ENCODE data around the gene SPRTN. TPM values are rescaled to one million over a fixed set of nuclear protein-coding genes. Genes with fewer than 3 reads are reported as not detected.

The SPRTN gene
- total RNA-seq (2014; rRNA removed; shearing (Covaris generic)): 19.0 and 20.1 TPM in 2 replicates

DNA sequence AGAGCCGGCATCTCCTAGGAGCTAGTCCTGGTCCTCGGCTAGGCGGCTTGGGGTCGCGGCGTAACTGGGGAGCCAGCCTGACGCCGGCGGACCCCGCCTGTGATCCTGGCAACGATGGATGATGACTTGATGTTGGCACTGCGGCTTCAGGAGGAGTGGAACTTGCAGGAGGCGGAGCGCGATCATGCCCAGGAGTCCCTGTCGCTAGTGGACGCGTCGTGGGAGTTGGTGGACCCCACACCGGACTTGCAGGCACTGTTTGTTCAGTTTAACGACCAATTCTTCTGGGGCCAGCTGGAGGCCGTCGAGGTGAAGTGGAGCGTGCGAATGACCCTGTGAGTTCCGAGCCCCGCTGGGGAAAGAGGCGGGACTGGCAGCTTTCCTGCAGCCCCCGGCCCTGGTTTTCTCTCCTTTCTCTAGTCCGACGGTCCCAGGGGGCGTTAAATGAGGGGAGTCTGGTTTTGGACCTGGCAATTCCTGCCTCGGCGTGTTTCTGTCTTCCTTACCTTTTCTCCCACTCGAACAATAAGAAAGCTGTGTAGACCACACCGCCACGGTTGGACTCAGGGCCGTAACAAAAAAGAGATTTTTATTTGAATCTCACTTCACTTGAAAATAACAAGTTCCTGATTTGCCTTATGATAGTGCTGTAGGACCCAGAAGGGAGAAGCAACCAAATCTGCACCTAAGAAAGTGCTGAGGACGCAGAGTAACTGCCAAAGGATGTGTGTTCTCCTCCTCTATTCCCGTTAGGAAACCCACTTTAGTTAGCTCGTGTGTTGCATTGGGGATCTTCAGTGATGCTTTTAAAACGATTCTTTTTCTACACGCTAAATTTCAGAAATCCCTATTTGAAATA lies at the start of gene SPRTN:
SPRTN (plus strand) TSS at position 24 of the 859 bp plus-strand sequence; CDS start at position 115, 91 bp downstream.
- no peak for DNase-seq (ENCODE audit: low read depth)

- DNase-seq (ENCODE audit: low read depth): no peak
Measured at GRCh38 chr1:231295938-231296337, 42.2 kb upstream of the SPRTN start.

DNA sequence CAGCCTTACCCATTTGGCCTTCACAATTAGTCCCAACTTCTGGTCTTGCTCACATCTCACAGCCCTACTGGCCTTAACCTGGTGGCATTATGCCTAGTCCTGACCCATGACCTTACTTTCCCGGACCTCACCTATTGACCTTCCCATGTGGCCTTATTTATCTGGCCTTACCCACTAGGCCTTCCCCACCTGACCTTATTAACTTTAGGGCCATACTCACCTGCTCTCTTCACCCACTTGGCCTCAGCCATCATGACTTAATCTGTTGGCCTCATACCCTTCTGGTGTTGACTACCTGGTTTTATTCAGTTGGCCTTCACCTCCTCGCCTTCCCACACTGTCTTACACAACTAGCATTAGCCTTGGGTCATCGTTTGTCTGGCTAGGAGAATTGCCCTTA lies 36.1 kb upstream of the SPRTN start:
- no peak for DNase-seq (ENCODE audit: low read depth)

GRCh38 chr1:231310391-231310934 lies 27.6 kb upstream of the SPRTN start:
- DNase-seq (ENCODE audit: low read depth): no peak

GRCh38 chr1:231311720-231312431 lies 26.2 kb upstream of the SPRTN start:
- DNase-seq (ENCODE audit: low read depth): no peak

DNA sequence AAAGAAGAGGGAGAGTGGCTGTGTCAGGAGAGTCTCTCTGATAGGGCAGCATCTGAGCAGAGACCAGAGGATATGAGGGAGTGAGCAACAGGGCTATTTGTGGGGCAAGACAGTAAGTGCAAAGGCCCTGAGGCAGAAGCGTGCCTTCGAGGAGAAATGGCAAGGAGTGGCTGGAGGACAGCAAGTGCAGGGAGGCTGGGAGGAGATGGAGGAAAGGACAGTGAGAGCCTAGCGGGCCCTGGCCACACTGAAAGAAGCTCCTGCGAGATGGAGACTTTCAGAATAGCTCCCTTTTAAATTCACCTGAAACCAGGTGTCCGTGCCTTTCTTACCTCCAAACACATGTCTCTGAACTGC lies 25.7 kb upstream of the SPRTN start:
- DNase-seq (ENCODE audit: low read depth): no peak

DNA sequence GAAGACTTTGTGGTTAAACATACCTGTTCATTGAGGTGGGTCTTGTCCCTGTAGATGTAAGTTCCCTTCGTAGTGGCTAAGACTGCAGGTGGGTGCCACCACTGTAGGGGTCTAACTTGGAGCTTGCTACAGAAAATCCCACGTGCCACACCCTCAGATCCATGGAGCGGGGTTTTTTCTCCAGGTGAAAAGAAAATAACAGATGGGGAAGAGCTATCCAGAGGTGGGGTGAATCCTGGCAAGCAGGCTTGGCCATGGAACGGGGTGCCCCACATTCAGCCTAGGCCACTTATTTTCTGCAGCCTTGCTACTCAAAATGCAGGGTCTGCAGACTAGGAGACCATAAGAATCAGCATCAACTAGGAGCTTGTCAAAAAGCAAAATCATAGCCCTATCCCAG lies 24.4 kb upstream of the SPRTN start:
- DNase-seq (ENCODE audit: low read depth): no peak

DNA sequence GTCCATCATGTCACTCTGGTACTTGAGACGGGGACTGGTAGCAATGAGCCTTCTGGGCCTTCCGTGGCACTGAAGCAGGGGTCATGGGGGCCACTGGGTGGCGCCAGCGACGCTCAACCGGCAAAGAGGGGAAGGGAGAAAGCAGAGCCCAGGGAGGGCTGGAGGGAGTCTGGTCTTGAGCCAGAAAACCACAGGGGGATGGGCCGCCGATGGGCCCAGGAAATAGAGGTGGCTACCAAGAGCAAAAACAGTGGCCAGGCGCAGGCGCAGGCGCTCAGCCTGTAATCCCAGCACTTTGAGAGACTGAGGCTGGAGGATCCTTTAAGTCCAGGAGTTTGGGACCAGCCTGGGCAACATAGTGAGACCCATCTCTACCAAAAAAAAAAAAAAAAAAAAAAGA lies 22.2 kb upstream of the SPRTN start:
- DNase-seq (ENCODE audit: low read depth): peak; percentile 46

- no peak for DNase-seq (ENCODE audit: low read depth)
Measured at GRCh38 chr1:231317306-231318014, 20.6 kb upstream of the SPRTN start.

GRCh38 chr1:231318015-231318355 lies 20.1 kb upstream of the SPRTN start:
- no peak for DNase-seq (ENCODE audit: low read depth)

DNA sequence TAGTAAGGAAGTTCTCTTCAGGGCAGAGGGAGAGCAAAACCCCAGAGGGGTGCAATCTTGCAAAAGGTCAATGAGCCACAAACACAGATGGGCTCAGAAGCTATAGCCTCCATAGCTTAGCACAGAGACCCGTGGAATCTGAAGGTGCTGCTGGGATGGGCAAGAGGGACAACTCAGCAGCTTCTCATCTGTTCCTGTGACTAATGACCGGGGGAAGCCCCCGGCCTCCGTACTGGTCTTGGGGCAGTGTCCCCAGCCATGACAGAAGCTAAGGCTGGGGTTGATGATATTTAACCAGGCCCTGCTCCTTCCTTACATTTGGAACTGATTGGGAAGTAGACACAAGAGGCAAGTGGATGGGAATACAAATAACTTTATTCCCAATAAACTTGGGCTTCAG lies 19.5 kb upstream of the SPRTN start:
- DNase-seq (ENCODE audit: low read depth): no peak

GRCh38 chr1:231319080-231319479 lies 19.0 kb upstream of the SPRTN start:
- DNase-seq (ENCODE audit: low read depth): no peak

GRCh38 chr1:231322880-231323530 lies 15.1 kb upstream of the SPRTN start:
- no peak for DNase-seq (ENCODE audit: low read depth)

GRCh38 chr1:231324660-231325059 lies 13.4 kb upstream of the SPRTN start:
- DNase-seq (ENCODE audit: low read depth): no peak

DNA sequence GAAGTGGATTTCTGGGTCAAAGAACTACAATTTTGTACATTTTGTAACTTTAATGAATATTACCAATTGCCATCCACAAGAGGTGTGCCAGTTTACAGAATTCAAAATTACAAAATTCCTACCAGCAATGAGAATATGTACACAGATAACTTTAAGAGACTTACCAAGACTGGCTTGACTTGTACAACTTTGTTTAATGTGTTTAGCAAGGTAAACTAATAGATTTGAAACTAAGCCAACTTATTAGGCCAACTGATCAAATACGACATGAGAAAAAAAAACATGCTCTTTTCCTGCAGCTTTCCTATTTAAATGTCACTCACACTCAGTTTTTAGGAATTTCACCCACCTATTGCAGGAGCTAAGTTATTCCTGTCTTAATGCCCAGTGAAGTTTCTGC lies 11.8 kb upstream of the SPRTN start:
- DNase-seq (ENCODE audit: low read depth): no peak

GRCh38 chr1:231327617-231328016 lies 10.5 kb upstream of the SPRTN start:
- DNase-seq (ENCODE audit: low read depth): no peak

GRCh38 chr1:231329483-231329882 lies 8.6 kb upstream of the SPRTN start:
- no peak for DNase-seq (ENCODE audit: low read depth)

- DNase-seq (ENCODE audit: low read depth): no peak
Measured at GRCh38 chr1:231332761-231333160, 5.3 kb upstream of the SPRTN start.

GRCh38 chr1:231334079-231334666 lies 3.9 kb upstream of the SPRTN start:
- DNase-seq (ENCODE audit: low read depth): no peak

DNA sequence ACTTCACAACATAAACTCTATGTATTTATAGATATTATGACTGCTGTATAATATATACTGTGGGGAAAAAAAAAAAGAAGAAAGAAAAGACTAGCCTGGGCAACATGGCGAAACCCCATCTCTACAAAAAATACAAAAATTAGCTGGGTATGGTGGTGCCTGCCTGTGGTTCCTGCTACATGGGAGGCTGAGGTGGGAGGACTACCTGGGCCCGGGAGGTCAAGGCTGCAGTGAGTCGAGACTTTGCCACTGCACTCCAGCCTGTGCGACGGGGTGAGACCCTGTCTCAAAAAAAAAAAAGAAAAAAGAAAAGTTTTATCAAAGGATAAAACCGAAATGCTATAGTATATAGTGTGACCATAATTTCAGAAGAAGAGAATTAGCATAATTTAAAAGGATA lies 3.1 kb upstream of the SPRTN start:
- DNase-seq (ENCODE audit: low read depth): no peak
